Measurements from ENCODE around the gene TAF7L.

TAF7L gene

DNA sequence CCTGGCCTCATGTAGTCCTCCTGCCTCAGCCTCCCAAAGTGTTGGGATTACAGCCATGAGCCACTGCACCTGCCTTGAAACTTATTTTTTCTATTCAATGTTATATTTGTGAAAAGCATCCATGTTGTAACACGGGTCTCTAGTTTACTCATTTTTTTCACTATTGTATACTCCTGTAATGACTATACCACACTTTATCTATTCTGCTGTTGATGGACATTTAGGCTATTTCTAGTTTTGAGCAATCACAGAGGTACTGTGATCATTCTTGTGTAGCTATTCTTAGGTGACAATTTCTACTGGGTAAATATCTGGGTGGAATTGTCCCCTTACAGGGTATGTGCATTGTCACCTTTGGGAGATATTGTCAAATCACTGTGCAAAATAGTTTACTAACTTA is 67.9 kb downstream of the TAF7L start:
- TF ChIP-seq, protein P1, sequence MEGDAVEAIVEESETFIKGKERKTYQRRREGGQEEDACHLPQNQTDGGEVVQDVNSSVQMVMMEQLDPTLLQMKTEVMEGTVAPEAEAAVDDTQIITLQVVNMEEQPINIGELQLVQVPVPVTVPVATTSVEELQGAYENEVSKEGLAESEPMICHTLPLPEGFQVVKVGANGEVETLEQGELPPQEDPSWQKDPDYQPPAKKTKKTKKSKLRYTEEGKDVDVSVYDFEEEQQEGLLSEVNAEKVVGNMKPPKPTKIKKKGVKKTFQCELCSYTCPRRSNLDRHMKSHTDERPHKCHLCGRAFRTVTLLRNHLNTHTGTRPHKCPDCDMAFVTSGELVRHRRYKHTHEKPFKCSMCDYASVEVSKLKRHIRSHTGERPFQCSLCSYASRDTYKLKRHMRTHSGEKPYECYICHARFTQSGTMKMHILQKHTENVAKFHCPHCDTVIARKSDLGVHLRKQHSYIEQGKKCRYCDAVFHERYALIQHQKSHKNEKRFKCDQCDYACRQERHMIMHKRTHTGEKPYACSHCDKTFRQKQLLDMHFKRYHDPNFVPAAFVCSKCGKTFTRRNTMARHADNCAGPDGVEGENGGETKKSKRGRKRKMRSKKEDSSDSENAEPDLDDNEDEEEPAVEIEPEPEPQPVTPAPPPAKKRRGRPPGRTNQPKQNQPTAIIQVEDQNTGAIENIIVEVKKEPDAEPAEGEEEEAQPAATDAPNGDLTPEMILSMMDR (IDR thresholded peaks at IDR 0.05; ENCODE audit: insufficient read depth, low read depth, low read length, missing control alignments), result no peak
- H3K4me3 ChIP-seq (ENCODE audit: low read length), result no peak overlapping the region
- DNase-seq (ENCODE audit: low read depth), result no peak

DNA sequence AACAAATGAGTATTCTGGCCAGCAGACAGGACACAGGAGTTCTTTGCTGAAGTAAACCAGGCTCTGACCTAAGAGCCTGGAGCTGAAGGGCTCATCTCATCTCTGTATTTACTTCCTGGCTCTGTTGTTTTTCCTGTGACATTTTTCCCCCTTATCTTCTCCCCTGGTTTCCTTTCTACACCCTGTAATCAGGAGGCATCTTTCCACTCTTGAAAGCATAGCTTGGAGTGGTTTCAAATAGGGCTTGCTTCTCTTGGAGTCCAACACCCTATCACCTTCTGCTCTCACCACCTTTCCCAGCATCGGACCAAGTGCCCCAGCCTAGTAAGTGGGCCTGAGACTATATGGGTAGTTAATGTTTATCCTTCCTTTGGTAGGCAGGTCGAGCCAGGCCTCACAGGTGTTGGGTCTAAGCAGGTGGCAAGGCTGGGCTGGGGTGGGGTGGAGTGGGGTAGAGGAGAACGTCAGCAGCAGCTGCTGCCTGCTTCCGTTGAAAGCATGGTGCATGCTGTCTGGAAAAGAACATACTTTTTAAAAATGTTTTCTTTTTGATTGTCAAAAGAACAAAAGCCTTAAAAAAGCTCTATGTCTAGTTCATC is 70.4 kb downstream of the TAF7L start:
- H3K4me3 ChIP-seq (ENCODE audit: low read length), result no peak overlapping the region
- no peak for DNase-seq (ENCODE audit: low read depth)
- TF ChIP-seq, protein P1 (IDR thresholded peaks at IDR 0.05; ENCODE audit: insufficient read depth, low read depth, low read length, missing control alignments), result no peak

DNA sequence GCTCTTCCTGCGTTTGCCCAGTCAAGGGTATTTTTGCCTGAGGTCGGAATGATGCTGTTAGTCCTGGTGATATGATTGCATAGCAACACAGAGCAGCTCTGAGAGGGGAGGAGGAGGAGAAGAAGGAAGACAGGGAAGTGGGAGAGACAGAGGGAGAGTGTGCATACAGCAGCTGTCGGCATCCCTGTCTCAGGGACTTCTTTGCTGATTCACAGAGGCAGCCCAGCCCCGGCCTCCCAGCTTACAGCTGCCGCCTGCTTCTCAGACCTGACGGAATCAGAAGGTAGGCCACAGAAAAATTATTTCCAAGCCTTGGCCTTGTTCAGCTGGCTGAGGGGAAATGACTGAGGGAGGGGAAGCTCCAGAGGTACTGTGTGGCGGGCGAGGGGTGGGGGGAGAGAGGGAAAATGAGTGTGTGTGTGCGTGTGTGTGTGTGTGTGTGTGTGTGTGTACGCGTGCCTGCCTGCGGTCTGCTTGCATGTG is 71.2 kb downstream of the TAF7L start:
- no peak for DNase-seq (ENCODE audit: low read depth)
- H3K4me3 ChIP-seq (ENCODE audit: low read length), result no peak overlapping the region
- TF ChIP-seq, protein P1 (IDR thresholded peaks at IDR 0.05; ENCODE audit: insufficient read depth, low read depth, low read length, missing control alignments), result no peak

DNA sequence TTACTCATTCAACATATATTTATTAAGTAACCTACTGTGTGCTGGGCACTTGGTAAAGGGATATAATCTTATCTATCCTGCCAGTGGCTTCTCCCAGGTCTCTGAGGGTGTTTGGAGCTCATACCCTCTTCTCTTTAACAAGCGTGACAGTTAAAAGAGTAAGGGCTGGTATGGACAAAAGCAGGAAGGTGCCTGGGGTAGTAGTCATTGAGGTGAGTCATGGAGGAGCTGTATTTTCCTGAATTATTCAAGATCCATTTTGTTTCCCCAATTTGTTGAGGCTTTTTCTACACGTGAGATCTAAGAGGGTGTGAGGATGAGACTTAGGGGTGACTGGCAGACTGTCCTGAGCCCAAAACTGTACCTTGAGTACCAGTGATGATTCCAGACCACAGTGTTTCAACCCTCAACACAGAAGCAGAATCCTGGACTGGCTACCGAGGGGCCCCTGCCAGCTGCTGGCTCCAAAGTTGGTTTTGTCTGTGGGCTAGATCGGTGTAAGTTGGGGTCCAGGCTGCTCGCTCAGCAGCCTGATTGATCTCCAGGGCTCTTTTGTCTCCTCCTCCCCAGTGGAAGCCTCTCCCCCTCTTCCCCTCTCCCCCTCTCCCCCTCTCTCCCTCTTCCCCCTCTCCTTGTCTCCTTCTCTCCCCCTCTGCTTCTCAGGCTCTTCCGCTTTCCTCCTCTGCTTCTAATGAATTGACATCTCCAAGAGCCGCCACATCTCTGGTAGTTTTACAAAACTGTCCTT is 71.8 kb downstream of the TAF7L start, which contains the start of gene DRP2:
TSS of gene DRP2 (plus strand) at position 671 of the 748 bp plus-strand sequence. CDS start 11,862 bp downstream, outside the sequence.
- DNase-seq (ENCODE audit: low read depth), result peak; percentile 45
- TF ChIP-seq, protein P1 (IDR thresholded peaks at IDR 0.05; ENCODE audit: insufficient read depth, low read depth, low read length, missing control alignments), result no peak
- no peak within 1 kb of the TSS for H3K4me3 ChIP-seq (ENCODE audit: low read length)

Data from epithelial cell of esophagus (primary cell).